ENCODE results near the gene CLK4. TPM values are rescaled to one million over a fixed set of nuclear protein-coding genes. Genes with fewer than 3 reads are reported as not detected.

CLK4 gene
- total RNA-seq, 1 experiment from 2014 or later = 16.0 TPM

DNA sequence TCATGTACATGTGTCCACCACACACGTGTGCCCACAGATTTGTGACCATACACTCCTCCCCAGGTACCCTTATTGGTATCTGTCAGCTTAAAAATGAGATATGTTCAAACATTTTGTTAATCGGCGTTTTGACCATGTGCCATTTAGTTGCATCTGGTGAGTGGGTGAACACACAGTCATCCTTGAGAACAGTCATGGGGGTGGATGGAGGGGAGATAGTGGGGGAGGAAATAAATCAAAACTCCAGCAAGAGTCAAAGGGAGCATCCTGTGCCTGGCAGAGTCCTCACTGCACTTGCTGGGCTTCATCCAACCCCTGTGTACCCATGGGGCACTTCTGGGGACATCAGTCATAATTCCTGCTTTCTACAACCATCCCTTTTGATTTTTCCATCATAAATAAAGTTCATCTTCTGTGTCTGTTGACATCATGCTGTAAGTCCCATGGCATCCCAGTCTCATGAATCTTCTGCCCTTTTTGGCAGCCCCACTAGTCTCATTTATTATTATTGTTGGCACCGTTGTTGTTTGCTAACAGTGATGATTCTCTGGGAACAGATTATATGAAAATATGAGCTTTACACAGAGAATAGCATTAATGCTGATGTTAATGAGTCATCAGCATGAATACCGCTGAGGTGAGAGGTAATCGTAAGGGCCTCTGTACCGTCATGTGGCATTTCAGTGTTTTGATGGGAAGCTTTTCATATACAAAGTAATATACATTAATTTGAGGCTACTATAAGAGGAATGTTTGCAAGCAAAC is 24.4 kb upstream of the CLK4 start:
- H3K9me3 Mint-ChIP-seq = peaks cover 21% of the 10 kb centered on the region
- POLR2A ChIA-PET = no interaction called here

DNA sequence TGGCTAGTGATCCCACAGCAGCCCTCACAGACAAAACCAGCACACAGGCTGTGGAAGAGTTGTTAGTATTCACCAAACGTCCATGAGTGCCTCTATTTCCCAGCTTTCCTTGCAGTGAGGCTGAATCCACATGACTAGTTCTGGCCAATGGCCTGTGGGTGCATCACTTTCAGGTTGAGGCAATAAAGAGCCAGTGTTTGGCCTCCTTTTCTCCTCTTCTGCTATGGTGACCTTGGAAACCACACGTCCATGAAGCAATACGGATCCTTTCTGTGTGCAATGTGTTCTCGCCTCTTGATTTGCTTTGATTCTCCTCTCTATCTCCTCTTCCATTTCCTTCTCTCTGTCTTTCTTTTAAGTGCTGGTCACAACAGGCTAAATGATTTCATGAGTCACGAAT is 23.4 kb upstream of the CLK4 start:
- peaks cover 21% of the 10 kb centered on the region for H3K9me3 Mint-ChIP-seq
- peaks cover 4% of the 10 kb centered on the region for H3K27me3 Mint-ChIP-seq (ENCODE audit: low read depth)
- CTCF ChIA-PET = no interaction called here
- no peaks in the 10 kb centered on the region for H3K36me3 Mint-ChIP-seq
- peaks cover under 1% of the 10 kb centered on the region for H3K4me1 Mint-ChIP-seq
- H3K4me3 Mint-ChIP-seq = no peak overlapping the region
- ATAC-seq = no peak
- POLR2A ChIA-PET = no interaction called here
- no peak overlapping the region for H3K27ac Mint-ChIP-seq
- no peak for DNase-seq (ENCODE audit: low spot score)
- TF ChIP-seq, protein P1, sequence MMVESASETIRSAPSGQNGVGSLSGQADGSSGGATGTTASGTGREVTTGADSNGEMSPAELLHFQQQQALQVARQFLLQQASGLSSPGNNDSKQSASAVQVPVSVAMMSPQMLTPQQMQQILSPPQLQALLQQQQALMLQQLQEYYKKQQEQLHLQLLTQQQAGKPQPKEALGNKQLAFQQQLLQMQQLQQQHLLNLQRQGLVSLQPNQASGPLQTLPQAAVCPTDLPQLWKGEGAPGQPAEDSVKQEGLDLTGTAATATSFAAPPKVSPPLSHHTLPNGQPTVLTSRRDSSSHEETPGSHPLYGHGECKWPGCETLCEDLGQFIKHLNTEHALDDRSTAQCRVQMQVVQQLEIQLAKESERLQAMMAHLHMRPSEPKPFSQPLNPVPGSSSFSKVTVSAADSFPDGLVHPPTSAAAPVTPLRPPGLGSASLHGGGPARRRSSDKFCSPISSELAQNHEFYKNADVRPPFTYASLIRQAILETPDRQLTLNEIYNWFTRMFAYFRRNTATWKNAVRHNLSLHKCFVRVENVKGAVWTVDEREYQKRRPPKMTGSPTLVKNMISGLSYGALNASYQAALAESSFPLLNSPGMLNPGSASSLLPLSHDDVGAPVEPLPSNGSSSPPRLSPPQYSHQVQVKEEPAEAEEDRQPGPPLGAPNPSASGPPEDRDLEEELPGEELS (CRISPR knock-in tag; IDR thresholded peaks at IDR 0.05) = no peak
- TF ChIP-seq KAT7 (CRISPR knock-in tag; IDR thresholded peaks at IDR 0.05; ENCODE audit: borderline replicate concordance) = no peak
- TF ChIP-seq, protein P2, sequence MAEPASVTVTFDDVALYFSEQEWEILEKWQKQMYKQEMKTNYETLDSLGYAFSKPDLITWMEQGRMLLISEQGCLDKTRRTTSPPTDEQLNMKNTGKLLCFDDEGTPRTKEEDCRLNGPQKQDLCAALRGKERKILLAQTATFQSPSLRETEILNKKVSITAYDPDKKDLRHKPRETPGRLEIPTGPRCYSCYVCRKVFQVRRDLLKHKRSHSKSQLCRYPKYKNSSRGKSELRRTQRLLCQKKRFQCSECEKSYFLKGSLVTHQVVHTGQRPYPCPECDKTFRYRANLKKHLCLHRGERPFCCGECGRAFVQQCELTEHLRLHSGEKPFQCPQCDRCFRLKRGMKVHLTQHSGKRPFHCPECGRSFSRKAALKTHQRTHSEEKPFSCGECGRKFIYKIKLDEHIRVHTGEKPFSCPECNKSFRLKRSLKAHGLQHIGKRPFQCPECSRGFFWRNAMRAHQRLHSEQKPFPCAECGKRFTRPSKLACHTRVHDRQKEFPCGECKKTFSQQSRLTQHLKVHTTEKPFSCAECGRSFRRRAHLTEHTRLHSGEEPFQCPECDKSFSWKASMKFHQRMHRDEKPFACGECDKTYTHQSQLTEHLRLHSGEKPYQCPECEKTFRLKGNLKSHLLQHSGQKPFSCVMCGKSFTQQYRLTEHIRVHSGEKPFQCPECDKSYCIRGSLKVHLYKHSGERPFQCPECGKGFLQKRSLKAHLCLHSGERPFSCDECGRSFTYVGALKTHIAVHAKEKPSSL (CRISPR knock-in tag; conservative IDR thresholded peaks at IDR 0.05) = no peak
- no peak for TF ChIP-seq JUN (CRISPR knock-in tag; IDR thresholded peaks at IDR 0.05)
- TF ChIP-seq, protein P3, sequence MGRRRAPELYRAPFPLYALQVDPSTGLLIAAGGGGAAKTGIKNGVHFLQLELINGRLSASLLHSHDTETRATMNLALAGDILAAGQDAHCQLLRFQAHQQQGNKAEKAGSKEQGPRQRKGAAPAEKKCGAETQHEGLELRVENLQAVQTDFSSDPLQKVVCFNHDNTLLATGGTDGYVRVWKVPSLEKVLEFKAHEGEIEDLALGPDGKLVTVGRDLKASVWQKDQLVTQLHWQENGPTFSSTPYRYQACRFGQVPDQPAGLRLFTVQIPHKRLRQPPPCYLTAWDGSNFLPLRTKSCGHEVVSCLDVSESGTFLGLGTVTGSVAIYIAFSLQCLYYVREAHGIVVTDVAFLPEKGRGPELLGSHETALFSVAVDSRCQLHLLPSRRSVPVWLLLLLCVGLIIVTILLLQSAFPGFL (CRISPR knock-in tag; IDR thresholded peaks at IDR 0.05; ENCODE audit: borderline replicate concordance) = no peak
- TF ChIP-seq TEAD1 (CRISPR knock-in tag; IDR thresholded peaks at IDR 0.05) = no peak
- TF ChIP-seq NFYB (CRISPR knock-in tag; conservative IDR thresholded peaks at IDR 0.05; ENCODE audit: low read depth) = peak; percentile 36; the same call in 1 of the 2 replicates
- no peak for TF ChIP-seq NR2C2 (CRISPR knock-in tag; IDR thresholded peaks at IDR 0.05)

More for the DNA sequence above, 24.4 kb upstream of the CLK4 start:
- DNase-seq (ENCODE audit: low spot score) (no peak), ATAC-seq (no peak)
- TF ChIP-seq, protein P1 (CRISPR knock-in tag; IDR thresholded peaks at IDR 0.05) = no peak
- TF ChIP-seq TP53 (CRISPR knock-in tag; IDR thresholded peaks at IDR 0.05) (no peak), ETV6 (CRISPR knock-in tag; IDR thresholded peaks at IDR 0.05) (no peak), JAZF1 (CRISPR knock-in tag; IDR thresholded peaks at IDR 0.05) (no peak), MYBL2 (CRISPR knock-in tag; IDR thresholded peaks at IDR 0.05) (no peak), GTF2I (CRISPR knock-in tag; conservative IDR thresholded peaks at IDR 0.05) (no peak), ELF4 (CRISPR knock-in tag; IDR thresholded peaks at IDR 0.05; ENCODE audit: low read depth) (no peak)
- TF ChIP-seq, protein P4, sequence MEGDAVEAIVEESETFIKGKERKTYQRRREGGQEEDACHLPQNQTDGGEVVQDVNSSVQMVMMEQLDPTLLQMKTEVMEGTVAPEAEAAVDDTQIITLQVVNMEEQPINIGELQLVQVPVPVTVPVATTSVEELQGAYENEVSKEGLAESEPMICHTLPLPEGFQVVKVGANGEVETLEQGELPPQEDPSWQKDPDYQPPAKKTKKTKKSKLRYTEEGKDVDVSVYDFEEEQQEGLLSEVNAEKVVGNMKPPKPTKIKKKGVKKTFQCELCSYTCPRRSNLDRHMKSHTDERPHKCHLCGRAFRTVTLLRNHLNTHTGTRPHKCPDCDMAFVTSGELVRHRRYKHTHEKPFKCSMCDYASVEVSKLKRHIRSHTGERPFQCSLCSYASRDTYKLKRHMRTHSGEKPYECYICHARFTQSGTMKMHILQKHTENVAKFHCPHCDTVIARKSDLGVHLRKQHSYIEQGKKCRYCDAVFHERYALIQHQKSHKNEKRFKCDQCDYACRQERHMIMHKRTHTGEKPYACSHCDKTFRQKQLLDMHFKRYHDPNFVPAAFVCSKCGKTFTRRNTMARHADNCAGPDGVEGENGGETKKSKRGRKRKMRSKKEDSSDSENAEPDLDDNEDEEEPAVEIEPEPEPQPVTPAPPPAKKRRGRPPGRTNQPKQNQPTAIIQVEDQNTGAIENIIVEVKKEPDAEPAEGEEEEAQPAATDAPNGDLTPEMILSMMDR (IDR thresholded peaks at IDR 0.05) = no peak
- TF ChIP-seq, protein P5, sequence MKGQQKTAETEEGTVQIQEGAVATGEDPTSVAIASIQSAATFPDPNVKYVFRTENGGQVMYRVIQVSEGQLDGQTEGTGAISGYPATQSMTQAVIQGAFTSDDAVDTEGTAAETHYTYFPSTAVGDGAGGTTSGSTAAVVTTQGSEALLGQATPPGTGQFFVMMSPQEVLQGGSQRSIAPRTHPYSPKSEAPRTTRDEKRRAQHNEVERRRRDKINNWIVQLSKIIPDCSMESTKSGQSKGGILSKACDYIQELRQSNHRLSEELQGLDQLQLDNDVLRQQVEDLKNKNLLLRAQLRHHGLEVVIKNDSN (CRISPR knock-in tag; IDR thresholded peaks at IDR 0.05) = no peak
- TF ChIP-seq, protein P6, sequence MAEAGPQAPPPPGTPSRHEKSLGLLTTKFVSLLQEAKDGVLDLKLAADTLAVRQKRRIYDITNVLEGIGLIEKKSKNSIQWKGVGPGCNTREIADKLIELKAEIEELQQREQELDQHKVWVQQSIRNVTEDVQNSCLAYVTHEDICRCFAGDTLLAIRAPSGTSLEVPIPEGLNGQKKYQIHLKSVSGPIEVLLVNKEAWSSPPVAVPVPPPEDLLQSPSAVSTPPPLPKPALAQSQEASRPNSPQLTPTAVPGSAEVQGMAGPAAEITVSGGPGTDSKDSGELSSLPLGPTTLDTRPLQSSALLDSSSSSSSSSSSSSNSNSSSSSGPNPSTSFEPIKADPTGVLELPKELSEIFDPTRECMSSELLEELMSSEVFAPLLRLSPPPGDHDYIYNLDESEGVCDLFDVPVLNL (CRISPR knock-in tag; IDR thresholded peaks at IDR 0.05; ENCODE audit: borderline replicate concordance, low read depth) = no peak
- Mint-ChIP-seq H3K27me3 (ENCODE audit: low read depth) (peaks cover 4% of the 10 kb centered on the region), H3K4me1 (peaks cover 6% of the 10 kb centered on the region), H3K4me3 (no peak overlapping the region), H3K36me3 (no peaks in the 10 kb centered on the region), H3K27ac (no peak overlapping the region)
- CTCF ChIA-PET = no interaction called here

All from WTC11 (cell line).